ENCODE results near the gene EXOC4. TPM values are rescaled to one million over a fixed set of nuclear protein-coding genes. Genes with fewer than 3 reads are reported as not detected.

The EXOC4 gene
- total RNA-seq, 1 donor from 2014 or later, result 99.2 TPM

DNA sequence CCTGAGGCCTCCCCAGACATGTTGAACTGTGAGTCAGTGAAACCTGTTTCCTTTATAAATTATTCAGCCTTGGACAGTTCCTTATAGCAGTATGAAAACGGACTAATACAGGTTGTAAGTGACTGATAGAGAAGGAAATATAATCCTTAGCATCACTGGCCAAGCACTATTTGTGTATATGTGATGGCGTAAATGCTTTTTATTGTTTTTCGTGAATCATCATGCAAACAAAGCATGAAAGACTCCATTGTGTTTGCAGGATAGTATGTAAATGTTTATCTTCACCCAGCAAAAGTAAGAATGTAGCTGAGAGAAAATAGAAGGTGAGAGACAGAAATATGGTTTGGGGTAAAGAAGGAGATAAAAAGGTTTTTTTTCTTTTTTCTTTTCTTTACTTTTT is 781.8 kb downstream of the EXOC4 start:
- Histone ChIP-seq H3K36me3 (no peaks in the 10 kb centered on the region), H3K9me3 (no peaks in the 10 kb centered on the region), H3K4me1 (no peaks in the 10 kb centered on the region), H3K27ac (no peak overlapping the region), H3K4me3 (no peak overlapping the region), H3K27me3 (no peaks in the 10 kb centered on the region)
- TF ChIP-seq, protein P1, sequence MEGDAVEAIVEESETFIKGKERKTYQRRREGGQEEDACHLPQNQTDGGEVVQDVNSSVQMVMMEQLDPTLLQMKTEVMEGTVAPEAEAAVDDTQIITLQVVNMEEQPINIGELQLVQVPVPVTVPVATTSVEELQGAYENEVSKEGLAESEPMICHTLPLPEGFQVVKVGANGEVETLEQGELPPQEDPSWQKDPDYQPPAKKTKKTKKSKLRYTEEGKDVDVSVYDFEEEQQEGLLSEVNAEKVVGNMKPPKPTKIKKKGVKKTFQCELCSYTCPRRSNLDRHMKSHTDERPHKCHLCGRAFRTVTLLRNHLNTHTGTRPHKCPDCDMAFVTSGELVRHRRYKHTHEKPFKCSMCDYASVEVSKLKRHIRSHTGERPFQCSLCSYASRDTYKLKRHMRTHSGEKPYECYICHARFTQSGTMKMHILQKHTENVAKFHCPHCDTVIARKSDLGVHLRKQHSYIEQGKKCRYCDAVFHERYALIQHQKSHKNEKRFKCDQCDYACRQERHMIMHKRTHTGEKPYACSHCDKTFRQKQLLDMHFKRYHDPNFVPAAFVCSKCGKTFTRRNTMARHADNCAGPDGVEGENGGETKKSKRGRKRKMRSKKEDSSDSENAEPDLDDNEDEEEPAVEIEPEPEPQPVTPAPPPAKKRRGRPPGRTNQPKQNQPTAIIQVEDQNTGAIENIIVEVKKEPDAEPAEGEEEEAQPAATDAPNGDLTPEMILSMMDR (IDR thresholded peaks at IDR 0.05), result no peak
- TF ChIP-seq POLR2AphosphoS5 (IDR thresholded peaks at IDR 0.05; ENCODE audit: insufficient read depth in 1 of 2, low read depth in 1 of 2) (no peak), POLR2A (IDR thresholded peaks at IDR 0.05) (no peak)
- DNase-seq (ENCODE audit: extremely low spot score in 2 of 2), result no peak
- intact Hi-C loops (cut with DNase I), result no loop called here

- DNase-seq (ENCODE audit: extremely low spot score in 2 of 2), result no peak
- H3K36me3 ChIP-seq, result no peaks in the 10 kb centered on the region
- intact Hi-C loops (cut with DNase I), result no loop called here
- no peaks in the 10 kb centered on the region for H3K4me1 ChIP-seq
- no peak for TF ChIP-seq POLR2AphosphoS5 (IDR thresholded peaks at IDR 0.05; ENCODE audit: insufficient read depth in 1 of 2, low read depth in 1 of 2)
- no peak for TF ChIP-seq POLR2A (IDR thresholded peaks at IDR 0.05)
- TF ChIP-seq, protein P1 (IDR thresholded peaks at IDR 0.05), result no peak
- no peak overlapping the region for H3K4me3 ChIP-seq
- H3K9me3 ChIP-seq, result no peaks in the 10 kb centered on the region
- no peaks in the 10 kb centered on the region for H3K27me3 ChIP-seq
- no peak overlapping the region for H3K27ac ChIP-seq
Measured at GRCh38 chr7:134037991-134038390, 785.1 kb downstream of the EXOC4 start.

DNA sequence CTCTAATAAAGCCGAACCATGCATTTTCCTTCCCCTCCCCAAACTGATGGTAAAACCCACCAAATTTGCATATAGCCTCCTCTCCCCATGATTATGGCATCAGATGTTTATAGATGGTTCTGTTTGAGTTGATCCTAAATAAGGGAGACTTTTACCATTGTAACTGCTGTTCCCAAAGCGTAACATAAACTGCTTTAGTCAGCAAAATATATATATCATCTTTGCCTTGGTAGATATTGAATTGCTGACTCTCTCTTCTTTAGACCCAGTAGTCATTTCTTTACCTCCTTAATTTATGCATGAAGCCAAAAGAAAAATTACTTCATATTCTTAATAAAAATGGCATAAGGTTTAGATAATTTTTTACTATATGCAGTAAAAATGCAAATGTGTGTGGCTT is 788.1 kb downstream of the EXOC4 start:
- intact Hi-C loops (cut with DNase I), result no loop called here
- no peaks in the 10 kb centered on the region for H3K4me1 ChIP-seq
- H3K4me3 ChIP-seq, result no peak overlapping the region
- H3K27me3 ChIP-seq, result no peaks in the 10 kb centered on the region
- H3K36me3 ChIP-seq, result no peaks in the 10 kb centered on the region
- no peak overlapping the region for H3K27ac ChIP-seq
- TF ChIP-seq POLR2A (IDR thresholded peaks at IDR 0.05), result no peak
- TF ChIP-seq, protein P1 (IDR thresholded peaks at IDR 0.05), result no peak
- TF ChIP-seq POLR2AphosphoS5 (IDR thresholded peaks at IDR 0.05; ENCODE audit: insufficient read depth in 1 of 2, low read depth in 1 of 2), result no peak
- H3K9me3 ChIP-seq, result no peaks in the 10 kb centered on the region
- DNase-seq (ENCODE audit: extremely low spot score in 2 of 2), result no peak

GRCh38 chr7:134041477-134041876 is 788.6 kb downstream of the EXOC4 start:
- Histone ChIP-seq H3K4me3 (no peak overlapping the region), H3K27me3 (no peaks in the 10 kb centered on the region), H3K9me3 (no peaks in the 10 kb centered on the region), H3K27ac (no peak overlapping the region), H3K4me1 (no peaks in the 10 kb centered on the region), H3K36me3 (no peaks in the 10 kb centered on the region)
- DNase-seq (ENCODE audit: extremely low spot score in 2 of 2), result no peak
- intact Hi-C loops (cut with DNase I), result no loop called here
- TF ChIP-seq, protein P1 (IDR thresholded peaks at IDR 0.05), result no peak
- no peak for TF ChIP-seq POLR2AphosphoS5 (IDR thresholded peaks at IDR 0.05; ENCODE audit: insufficient read depth in 1 of 2, low read depth in 1 of 2)

GRCh38 chr7:134042307-134042706 is 789.4 kb downstream of the EXOC4 start:
- Histone ChIP-seq H3K9me3 (no peaks in the 10 kb centered on the region), H3K36me3 (no peaks in the 10 kb centered on the region), H3K4me3 (no peak overlapping the region), H3K27ac (no peak overlapping the region), H3K4me1 (no peaks in the 10 kb centered on the region), H3K27me3 (no peaks in the 10 kb centered on the region)
- DNase-seq (ENCODE audit: extremely low spot score in 2 of 2), result no peak
- no peak for TF ChIP-seq POLR2A (IDR thresholded peaks at IDR 0.05)
- TF ChIP-seq, protein P1 (IDR thresholded peaks at IDR 0.05), result no peak
- intact Hi-C loops (cut with DNase I), result no loop called here

Measured in vagina (tissue), 2 donors.